ENCODE data around the gene TMTC2.

GRCh38 chr12:82723891-82724290 lies 37.2 kb downstream of the TMTC2 start:
- TF ChIP-seq CTCF (IDR thresholded peaks at IDR 0.05; ENCODE audit: insufficient read depth, low read length, poor library complexity, severe bottlenecking) (no peak), EZH2phosphoT487 (conservative IDR thresholded peaks at IDR 0.05; ENCODE audit: low read length) (no peak)

All from SU-DHL-6 (cell line).